ENCODE measurements around the gene PTPDC1.

DNA sequence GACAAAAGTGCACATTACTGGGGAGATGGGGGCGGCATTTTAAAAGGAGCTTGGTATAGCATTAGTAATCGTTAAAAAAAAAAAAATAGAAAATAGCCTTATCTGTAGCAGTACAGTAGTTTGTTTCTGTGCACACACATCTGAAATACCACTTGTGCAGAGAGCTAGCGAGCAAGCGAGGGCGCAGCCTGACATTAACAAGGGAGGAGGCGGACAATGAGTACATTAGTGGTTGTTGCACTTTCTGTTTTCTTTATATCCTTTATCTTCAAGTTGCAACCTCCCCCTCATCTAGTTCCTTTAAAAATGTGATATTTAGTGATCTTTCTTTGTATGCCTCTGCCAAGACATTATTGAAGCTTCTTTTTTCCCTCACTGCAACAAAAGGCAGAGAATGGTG lies 880 bp upstream of the PTPDC1 start:
- TF ChIP-seq, protein P1, sequence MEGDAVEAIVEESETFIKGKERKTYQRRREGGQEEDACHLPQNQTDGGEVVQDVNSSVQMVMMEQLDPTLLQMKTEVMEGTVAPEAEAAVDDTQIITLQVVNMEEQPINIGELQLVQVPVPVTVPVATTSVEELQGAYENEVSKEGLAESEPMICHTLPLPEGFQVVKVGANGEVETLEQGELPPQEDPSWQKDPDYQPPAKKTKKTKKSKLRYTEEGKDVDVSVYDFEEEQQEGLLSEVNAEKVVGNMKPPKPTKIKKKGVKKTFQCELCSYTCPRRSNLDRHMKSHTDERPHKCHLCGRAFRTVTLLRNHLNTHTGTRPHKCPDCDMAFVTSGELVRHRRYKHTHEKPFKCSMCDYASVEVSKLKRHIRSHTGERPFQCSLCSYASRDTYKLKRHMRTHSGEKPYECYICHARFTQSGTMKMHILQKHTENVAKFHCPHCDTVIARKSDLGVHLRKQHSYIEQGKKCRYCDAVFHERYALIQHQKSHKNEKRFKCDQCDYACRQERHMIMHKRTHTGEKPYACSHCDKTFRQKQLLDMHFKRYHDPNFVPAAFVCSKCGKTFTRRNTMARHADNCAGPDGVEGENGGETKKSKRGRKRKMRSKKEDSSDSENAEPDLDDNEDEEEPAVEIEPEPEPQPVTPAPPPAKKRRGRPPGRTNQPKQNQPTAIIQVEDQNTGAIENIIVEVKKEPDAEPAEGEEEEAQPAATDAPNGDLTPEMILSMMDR (IDR thresholded peaks at IDR 0.05; ENCODE audit: control extremely low read depth in 1 of 3, insufficient read depth in 1 of 3, low read depth in 1 of 3, low read length in 3 of 3): no peak
- TF ChIP-seq TBP (IDR thresholded peaks at IDR 0.05; ENCODE audit: low read depth, low read length) (no peak), HDAC2 (IDR thresholded peaks at IDR 0.05; ENCODE audit: borderline replicate concordance in 1 of 2, low read depth in 2 of 2, low read length in 2 of 2) (no peak), EZH2 (IDR thresholded peaks at IDR 0.05; ENCODE audit: low read depth, low read length, severe bottlenecking) (no peak), SIX5 (IDR thresholded peaks at IDR 0.05; ENCODE audit: low read depth, low read length) (no peak), JUND (IDR thresholded peaks at IDR 0.05; ENCODE audit: low read length) (no peak), EP300 (IDR thresholded peaks at IDR 0.05; ENCODE audit: borderline replicate concordance in 1 of 2, low read depth in 2 of 2, low read length in 2 of 2) (no peak), POLR2A (IDR thresholded peaks at IDR 0.05; ENCODE audit: control extremely low read depth in 1 of 2, low read depth in 2 of 2, low read length in 2 of 2) (no peak), RFX5 (IDR thresholded peaks at IDR 0.05; ENCODE audit: borderline replicate concordance, low read depth, low read length) (no peak), RNF2 (IDR thresholded peaks at IDR 0.05; ENCODE audit: borderline replicate concordance, low read depth, low read length, missing control alignments, poor library complexity, severe bottlenecking) (no peak), SP2 (IDR thresholded peaks at IDR 0.05; ENCODE audit: low read length) (no peak)
- TF ChIP-seq, protein P2, sequence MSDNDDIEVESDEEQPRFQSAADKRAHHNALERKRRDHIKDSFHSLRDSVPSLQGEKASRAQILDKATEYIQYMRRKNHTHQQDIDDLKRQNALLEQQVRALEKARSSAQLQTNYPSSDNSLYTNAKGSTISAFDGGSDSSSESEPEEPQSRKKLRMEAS (IDR thresholded peaks at IDR 0.05): no peak
